ENCODE data around the gene TMEM63B.

The TMEM63B gene

DNA sequence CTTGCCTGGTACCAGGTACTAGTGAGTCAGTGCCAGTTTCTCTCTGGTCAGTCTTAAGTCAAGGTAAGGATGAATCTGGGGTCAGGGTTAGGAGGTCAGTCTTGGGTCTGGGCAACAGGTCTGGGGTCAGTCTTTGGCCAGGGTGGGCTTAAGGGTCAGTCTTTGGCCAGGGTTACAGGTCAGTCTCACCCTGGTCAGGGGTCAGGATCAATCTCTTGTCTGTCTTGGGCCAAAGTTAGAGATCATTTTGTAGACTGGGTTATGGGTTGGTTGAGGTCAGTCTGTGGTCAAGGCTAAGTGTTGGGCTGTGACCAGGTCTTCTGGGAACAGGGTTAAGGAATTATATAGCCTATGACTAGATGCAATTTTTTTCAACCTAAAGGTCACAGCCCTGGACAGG, 18.5 kb downstream of the TMEM63B start:
- no peak for DNase-seq

DNA sequence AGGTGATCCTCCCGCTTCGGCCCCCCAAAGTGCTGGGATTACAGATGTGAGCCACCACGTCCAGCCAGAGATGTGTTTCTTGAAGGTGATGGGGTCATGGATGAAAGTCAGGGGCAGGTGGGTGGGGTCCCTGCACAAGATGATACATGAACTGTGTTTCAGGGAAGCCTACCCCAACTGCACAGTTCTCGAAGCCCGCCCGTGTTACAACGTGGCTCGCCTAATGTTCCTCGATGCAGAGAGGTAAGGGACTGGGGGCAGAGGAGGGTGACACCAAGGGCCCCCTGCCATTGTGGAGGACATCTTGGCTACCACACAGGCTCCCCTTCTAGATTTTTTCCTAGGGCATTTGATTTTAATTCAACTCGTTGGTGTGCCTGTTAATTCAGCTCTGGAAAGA, 19.3 kb downstream of the TMEM63B start:
- no peak for DNase-seq

GRCh38 chr6:44147256-44147655, 19.9 kb downstream of the TMEM63B start:
- DNase-seq: no peak

DNA sequence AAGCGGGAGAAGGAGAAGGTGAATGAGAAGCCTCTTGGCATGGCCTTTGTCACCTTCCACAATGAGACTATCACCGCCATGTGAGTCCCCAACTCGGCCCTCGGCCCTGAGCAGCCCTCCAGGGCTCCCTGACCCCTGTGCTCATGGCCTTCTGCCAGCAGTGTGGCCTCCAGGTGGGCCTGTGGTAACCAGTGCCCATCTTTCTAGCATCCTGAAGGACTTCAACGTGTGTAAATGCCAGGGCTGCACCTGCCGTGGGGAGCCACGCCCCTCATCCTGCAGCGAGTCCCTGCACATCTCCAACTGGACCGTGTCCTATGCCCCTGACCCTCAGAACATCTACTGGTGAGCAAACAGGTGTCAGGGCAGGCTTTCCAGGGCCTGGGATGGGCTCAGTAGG, 21.0 kb downstream of the TMEM63B start:
- no peak for DNase-seq

DNA sequence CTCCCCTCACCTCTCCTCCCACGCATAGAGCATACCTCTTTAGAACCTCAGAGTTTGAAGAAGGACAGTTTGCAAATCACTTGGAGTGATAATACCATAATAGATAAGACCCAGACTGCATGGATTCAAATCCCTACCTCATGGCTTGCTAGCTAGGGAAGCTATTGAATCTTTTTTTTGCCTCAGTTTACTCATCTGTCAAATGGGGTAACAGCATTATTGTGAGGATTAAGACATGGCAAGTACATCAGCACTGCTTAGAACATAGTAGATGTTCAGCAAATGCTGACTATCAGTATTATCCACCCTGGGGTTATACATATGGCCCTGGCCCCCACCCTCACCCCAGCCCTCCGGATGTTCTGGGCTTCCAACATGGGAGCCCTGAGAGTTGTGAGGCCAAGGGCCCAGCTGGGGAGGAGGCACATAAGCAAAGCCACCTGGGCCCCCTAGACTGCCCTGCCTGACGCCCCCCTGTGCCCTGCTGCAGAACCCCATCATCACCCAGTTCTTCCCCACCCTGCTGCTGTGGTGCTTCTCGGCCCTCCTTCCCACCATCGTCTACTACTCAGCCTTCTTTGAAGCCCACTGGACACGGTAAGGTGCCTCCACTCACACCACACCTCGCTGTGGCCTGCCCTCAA, 22.1 kb downstream of the TMEM63B start:
- DNase-seq: no peak

- DNase-seq: no peak
These were observed 23.1 kb downstream of the TMEM63B start for GRCh38 chr6:44150317-44150917.

DNA sequence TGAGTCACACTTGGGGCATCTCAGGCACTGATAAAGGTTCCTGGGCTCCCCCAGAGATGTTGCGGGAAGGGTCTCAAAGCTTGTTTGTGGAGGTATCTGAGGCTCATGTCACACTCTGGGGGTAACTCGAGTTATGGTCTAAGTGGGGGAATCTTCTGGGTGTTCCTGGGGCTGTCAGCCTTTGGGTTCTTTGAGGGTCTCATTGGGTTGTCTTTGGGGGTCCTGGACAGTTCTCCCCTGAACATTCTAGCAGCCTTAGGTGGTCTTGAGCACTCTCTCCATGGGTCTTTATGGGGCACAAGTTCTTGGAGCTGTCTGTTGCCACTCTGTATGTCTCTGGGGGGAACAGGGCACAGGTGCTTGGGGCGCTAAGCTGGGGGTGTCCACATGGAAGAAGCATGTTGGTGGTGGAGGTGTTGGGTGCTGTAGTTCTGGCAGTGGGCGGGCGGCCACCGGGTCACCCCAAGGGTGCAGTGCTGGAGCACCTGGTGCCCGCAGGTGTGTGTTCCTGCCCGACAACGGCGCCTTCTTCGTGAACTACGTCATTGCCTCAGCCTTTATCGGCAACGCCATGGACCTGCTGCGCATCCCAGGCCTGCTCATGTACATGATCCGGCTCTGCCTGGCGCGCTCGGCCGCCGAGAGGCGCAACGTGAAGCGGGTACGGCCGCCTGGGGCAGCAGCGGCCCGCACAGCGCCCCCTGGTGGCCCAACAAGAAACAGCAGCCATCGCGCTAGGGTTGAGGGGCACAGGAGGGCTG, 24.2 kb downstream of the TMEM63B start:
- DNase-seq: peak; percentile 84

DNA sequence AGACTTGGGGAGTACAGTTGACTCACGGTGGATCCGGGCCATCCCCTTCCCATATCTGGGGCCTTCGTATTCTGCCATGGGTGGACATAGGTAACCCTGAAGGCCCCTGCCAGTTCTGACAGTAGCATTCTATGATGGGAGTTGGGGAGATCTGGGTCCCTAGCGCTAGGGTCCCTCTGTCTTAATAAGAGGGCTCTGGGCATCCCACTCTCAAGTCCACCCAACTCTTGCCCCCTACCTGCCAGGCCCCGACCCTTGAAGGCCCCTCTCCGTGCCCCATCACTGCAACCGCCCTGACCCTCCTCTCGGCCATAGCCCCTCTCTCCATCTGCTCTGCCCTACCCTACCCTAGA, 24.7 kb downstream of the TMEM63B start:
- no peak for DNase-seq

DNA sequence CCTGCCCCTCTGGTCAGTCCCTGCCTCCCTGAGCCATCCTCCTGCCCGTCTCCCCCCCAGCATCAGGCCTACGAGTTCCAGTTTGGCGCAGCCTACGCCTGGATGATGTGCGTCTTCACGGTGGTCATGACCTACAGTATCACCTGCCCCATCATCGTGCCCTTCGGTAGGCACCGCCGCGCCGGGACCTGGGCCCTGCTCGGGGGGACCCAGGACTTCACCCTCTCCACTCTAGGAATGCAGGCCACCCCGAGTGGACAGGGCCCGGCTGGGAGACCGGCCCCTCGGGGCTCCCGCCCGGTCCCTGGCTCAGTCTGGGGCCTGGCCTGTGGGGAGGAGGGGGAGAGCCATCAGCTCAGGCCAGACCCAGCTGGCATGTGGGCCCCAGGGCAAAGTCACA, 25.2 kb downstream of the TMEM63B start:
- DNase-seq: no peak

- no peak for DNase-seq
These were observed 26.7 kb downstream of the TMEM63B start for GRCh38 chr6:44154067-44154466.

DNA sequence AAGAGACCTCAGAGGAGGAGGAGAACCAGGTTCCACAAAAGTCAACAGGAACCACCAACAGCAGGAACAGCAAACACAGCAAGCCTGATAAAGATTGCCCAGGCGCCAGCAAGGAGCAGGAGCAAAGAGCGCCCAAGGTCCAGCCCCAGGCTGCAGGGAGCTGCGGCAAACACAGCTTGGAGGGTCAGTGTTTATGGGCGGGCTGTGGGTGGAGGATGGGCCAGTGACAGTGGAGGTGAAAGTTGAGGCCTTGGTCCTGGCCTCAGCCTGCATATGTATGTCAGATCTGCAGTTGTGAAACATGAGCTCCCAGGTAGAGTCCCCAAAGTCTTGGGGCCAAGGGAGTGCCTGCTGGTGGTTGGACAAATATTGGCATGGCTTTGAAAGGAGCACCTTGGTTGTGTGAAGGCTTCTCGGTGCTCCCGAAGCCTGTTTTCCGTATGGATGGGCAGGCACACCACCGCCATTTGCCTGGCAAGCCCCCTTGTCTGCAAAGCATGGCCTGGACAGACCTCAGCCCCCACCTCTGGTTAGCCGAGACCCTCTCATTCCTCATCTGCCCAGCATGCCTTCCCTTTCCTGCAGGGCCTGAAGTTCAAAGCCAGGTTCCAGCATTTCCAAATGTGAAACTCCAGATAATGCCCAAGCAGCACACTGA, 29.3 kb downstream of the TMEM63B start:
- DNase-seq: no peak

GRCh38 chr6:44157152-44157521, 29.8 kb downstream of the TMEM63B start:
- DNase-seq: no peak

DNA sequence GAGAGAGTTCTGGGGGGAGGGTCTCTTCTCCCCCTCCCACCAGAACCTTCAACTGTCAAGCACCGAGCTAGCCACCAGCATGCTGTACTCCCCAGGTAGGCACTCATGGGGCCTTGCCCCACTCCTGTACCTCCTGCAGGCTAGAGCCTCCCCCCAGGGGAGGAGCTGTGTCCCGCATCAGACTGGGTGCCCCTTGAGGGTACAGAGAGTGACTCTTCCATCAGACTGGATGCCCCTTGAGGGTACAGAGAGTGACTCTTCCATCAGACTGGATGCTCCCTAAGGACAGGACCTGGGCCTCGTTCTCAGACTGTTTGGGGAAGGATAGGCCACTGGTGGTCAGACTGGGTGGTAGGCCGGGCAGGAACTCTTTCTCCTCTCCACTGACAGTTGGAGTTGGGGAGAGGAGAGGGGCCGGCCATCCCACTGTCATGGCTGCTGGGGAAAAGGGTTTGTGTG, 31.4 kb downstream of the TMEM63B start, which contains the start of gene CAPN11:
TSS of gene CAPN11 (plus strand) at position 51 of the 459 bp plus-strand sequence. CDS start at position 80, 29 bp downstream.
- no peak for DNase-seq

DNA sequence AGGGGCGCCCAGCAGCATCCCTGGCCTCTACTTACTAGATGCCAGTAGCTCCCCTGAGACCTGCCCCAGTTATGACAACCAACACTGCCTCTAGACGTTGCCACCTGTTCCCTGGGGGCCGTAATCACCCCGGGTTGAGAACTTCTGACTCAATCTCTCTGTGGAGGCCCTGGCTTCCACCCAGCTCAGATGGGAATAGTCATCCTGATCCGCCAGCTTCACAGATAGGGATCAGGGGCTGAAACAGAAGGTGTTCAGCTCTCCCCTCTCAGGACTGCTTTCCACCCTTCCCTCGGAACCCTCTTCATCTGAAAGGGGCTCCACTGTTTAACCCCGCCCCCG, 34.6 kb downstream of the TMEM63B start:
- no peak for DNase-seq

DNA sequence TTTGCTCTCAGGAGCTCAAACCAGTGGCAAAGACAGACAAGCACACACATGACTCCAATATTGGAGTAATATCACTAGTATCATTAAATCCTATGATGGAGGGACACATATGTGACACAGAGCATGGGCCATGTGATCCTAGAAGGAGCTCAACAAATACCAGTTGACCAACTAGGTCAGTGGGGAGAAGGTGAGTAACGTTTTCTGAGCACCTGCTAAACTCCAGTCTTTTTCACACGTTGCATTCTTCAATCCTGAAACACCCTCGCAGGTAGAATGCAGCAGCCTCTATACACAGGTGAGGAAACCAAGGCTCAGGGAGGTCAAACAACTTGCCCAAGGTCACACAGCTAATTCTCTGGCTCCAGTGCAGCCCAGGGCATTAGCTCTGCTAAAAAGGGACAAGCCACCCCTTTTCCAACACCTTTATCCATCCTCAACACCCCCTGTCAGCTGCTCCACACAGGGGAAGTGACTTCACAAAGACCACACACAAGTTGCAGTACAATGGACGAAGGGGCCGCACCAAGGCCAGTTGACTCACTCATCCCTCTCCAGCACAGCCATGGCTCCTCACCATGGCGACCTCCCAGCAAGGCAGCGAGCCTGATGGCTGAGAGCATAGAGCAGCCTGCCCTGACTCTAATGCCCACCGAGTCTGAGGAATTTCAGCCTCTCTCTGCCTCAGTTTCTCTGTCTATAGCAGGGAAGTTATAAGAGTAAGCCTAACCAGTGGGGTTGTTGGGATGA, 35.7 kb downstream of the TMEM63B start:
- DNase-seq: no peak

DNA sequence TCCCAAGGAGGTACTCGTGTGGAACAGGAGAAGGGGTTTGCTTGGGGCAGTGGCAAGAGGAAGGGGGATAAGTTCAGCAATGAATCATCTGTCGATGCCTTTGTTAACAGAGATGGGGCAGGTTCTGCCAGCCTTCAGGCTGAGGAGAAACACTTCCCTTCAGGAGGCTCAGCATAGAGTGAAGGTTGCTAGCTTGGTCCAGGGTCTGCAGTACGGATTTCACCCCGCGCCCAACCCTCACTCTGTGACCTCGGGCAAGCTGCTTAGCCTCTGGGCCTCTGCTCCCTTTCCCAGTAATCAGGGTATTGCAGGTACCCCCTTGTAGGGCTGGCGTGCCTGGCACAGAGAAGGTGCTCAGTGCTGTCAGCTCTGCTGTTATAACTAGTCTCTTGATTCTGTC, 38.8 kb downstream of the TMEM63B start:
- DNase-seq: no peak

GRCh38 chr6:44166591-44167184, 39.3 kb downstream of the TMEM63B start:
- no peak for DNase-seq

DNA sequence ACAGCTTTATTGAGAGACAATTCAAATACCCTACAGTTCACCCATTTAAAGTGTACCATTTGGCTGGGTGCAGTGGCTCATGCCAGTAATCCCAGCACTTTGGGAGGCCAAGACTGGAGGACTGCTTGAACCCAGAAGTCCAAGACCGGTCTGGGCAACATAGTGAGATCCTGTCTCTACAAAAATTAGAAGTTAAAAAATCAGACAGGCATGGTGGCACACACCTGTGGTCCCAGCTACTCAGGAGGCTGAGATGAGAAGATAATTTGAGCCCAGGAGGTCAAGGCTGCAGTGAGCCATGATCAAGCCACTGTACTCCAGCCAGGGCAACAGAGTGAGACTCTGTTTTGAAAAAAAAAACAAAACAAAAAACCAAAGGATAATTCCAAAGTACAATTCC, 40.2 kb downstream of the TMEM63B start:
- no peak for DNase-seq

DNA sequence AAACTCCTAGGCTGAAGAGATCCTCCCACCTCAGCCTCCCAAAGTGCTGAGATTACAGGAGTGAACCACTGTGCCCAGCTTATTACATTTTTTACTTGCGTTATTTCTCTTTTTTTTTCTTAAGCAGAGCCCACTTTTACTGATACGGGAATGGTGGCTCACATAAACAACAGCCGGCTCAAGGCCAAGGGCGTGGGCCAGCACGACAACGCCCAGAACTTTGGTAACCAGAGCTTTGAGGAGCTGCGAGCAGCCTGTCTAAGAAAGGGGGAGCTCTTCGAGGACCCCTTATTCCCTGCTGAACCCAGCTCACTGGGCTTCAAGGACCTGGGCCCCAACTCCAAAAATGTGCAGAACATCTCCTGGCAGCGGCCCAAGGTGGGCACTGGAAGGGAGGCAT, 41.8 kb downstream of the TMEM63B start:
- no peak for DNase-seq

- DNase-seq: no peak
These were observed 42.7 kb downstream of the TMEM63B start for GRCh38 chr6:44169886-44170570.

- DNase-seq: no peak
These were observed 44.7 kb downstream of the TMEM63B start for GRCh38 chr6:44171899-44172546.

Data from RPMI8226 (cell line).